ENCODE results near the gene TSSK6.

The TSSK6 gene

DNA sequence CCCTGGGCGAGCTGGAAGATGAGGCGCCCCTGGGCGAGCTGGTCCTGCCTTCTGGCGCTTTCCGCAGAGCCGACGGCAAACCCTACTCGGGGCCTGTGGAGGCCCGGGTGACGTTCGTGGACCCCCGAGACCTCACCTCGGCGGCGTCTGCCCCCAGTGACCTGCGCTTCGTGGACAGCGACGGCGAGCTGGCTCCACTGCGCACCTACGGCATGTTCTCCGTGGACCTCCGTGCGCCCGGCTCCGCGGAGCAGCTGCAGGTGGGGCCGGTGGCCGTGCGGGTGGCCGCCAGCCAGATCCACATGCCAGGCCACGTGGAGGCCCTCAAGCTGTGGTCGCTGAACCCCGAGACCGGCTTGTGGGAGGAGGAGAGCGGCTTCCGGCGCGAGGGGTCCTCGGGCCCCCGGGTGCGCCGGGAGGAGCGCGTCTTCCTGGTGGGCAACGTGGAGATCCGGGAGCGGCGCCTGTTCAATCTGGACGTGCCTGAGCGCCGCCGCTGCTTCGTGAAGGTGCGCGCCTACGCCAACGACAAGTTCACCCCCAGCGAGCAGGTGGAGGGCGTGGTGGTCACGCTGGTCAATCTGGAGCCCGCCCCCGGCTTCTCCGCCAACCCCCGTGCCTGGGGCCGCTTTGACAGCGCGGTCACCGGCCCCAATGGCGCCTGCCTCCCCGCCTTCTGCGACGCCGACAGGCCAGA, 29.1 kb upstream of the TSSK6 start:
- DNase-seq: no peak

DNA sequence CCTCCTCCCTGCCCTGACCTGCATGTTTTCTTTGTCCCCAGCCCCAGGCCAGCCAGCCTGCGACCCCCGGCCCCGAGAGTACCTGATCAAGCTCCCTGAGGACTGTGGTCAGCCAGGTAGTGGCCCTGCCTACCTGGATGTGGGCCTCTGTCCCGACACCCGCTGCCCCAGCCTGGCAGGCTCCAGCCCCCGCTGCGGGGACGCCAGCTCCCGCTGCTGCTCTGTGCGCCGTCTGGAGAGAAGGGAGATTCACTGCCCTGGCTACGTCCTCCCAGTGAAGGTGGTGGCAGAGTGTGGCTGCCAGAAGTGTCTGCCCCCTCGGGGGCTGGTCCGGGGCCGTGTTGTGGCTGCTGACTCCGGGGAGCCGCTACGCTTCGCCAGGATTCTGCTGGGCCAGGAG, 28.3 kb upstream of the TSSK6 start:
- no peak for DNase-seq

DNA sequence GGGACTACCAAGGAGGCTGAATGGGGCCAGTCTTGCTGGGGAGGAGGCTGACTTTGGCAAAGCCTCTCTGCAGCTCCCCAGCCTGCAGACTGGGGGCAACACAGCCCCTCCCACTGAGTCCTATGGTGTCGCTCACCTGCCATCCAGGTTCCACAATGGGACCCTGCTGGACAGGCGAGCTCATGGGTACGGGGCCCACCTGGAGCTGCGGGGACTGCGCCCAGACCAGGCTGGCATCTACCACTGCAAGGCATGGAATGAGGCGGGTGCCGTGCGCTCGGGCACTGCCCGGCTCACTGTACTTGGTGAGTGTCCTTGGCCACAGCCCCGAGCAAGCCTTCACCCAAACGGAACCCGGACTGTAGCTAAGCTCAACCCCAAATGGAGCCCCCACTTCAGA, 27.8 kb upstream of the TSSK6 start:
- DNase-seq: no peak

DNA sequence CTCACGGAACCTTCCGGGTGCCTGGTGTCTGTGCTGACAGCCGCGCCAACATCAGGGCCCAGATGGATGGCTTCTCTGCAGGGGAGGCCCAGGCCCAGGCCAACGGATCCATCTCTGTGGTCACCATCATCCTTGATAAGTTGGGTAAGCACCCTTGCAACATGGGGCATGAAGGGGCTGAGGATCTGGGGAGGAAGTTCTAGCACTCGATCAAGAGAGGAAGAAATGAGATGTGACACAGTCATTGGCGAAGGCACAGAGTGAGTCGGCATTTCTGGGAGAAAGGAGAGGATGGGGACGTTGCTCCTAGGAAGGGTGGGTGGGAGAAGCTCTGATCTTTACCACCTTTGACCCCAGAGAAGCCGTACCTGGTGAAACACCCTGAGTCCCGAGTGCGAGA, 27.2 kb upstream of the TSSK6 start:
- no peak for DNase-seq

DNA sequence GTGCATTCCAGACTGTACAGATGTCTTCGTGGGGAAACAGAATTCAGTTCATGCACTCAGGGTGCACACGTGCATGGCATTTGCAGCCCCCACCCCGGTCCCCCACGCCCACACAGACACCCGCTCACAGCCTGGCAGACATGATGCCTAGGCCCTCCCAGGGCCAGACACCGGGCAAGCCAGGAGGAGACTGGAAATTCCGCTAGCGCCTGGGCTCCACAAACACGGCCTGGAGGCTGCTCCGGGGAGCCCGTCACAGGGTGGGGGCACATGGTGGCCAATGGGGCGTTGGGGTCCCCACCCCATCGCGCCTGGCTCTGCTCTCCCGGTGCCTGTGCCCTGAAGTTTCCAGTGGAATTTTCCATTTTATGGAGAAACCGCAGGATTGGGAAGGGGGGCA, 26.3 kb upstream of the TSSK6 start:
- DNase-seq: no peak

DNA sequence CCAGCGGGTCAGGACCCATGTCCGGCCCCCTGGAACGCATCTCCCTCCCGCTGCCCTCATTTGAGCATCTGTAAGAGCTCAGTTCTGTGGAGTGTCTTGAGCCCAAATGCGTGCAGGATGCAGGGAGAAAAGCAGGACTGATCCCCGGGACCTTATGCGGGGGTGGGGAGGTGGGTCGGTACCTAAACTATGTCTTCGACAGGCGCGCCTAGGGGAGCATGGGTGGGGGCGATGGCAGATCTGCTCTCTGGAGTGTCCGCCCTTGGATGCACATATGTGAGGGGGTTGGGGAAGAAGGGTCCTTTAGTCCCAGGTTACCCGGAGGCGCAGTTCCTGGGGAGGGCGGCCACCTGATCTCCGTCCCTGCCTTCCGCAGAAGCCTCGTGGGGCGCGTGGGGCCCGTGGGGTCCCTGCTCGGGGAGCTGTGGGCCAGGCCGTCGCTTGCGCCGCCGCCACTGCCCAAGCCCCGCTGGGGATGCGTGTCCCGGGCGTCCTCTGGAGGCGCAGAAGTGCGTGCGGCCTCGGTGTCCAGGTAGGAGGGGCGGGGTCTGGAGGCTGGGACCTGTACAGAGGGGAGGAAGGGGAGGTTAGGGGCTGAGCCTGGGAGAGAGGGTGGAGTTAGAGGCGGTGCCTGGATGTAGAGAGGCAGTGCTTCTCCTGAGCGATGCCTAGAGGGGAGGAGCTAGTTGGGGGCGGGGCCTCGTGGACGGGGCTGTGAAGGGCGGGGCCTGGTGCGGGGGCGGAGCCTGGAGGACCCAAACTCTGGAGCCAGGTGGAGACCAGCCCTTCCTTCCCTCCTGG, 25.6 kb upstream of the TSSK6 start:
- DNase-seq: no peak

DNA sequence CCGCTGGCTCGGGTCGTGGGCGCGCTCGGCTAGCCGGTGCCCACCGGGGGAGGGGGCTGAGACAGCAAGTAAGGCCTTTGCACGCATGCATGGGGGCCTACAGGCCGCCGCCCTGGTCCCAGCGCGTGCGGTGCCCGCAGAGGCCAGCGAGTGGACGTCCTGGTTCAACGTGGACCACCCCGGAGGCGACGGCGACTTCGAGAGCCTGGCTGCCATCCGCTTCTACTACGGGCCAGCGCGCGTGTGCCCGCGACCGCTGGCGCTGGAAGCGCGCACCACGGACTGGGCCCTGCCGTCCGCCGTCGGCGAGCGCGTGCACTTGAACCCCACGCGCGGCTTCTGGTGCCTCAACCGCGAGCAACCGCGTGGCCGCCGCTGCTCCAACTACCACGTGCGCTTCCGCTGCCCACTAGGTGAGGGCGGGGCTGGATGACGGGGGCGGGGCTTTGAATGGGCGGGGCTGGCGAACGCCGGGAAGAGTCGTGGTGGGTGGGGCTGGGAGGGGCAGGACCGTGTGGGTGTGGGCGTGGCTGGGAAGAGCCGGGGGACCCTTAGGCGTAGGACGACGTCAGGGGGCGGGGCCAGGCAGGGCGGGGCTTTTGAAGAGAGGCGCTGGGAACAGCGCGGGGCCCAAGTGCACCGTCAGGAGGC, 24.8 kb upstream of the TSSK6 start:
- no peak for DNase-seq

DNA sequence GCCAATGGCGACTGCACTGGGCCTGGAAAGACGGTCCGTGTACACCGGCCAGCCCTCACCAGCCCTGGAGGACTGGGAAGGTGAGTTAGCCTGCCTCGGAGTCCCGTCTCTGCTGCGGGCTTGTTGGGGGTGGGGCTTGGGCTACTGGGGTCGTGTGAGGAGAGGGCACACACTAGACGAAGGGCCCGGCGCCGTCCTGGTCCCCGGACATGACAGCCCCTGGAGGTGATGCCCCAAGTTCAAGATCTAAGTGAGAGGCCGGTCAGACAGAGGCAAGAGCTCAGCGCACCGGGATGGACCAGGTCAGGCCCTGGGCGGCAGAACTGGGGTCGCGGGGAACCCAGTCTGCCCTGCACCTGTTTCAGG, 24.3 kb upstream of the TSSK6 start:
- DNase-seq: no peak

DNA sequence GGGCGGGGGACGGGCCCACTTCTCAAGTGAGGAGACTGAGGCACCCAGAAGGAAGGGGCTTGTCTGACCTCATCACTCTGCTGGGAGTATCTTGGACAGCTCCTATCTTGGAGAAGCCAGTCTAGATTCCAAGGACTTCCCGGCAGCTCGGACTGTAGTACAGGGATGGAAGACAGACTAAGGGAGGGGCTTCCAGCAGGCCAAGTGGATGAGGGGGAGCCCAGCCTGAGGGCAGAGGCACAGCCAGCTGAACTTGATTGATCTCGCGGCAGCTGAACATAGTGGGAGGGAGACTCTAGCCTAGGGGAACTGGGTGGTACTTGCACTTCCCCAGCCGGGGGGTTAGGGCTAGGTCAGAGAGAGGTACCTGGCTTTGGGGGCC, 23.4 kb upstream of the TSSK6 start:
- no peak for DNase-seq

DNA sequence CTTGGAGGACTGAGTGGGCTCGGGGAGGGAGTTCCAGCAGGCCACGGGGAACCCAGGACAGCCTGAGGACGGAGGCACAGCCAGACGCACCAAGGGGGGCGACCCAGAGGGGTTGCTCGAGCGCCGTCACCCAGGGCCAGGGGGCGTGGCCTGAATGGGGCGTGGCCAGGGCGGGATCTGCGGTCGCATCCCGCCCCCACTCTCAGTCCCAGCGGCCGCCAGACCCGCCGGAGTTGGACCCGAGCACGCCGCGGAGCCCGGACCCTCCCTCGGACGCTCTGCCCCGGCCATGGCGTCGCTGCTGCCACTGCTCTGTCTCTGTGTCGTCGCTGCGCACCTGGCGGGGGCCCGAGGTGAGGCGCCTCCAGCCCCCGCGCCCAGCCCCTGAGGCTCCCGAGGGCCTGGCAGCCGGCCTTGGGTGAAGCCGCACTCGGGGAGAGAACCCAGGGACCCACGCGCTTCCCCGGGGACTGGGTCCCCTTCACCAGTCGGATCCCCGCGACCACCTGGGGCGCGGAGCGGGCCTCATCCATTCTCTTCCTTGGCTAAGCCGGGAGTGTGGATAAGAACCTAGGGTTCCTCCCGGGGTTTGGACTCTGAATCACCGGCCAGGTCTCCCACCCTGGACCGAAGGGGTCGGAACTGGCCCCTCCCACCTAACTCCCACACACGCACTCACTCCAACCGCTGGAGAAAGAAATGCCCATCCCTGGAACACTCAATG, 22.9 kb upstream of the TSSK6 start, which contains the start of gene CILP2:
Gene CILP2, plus strand, starts transcription at position 205 of the 724 bp plus-strand sequence. Its CDS starts 85 bp downstream, at position 290.
- DNase-seq: no peak

DNA sequence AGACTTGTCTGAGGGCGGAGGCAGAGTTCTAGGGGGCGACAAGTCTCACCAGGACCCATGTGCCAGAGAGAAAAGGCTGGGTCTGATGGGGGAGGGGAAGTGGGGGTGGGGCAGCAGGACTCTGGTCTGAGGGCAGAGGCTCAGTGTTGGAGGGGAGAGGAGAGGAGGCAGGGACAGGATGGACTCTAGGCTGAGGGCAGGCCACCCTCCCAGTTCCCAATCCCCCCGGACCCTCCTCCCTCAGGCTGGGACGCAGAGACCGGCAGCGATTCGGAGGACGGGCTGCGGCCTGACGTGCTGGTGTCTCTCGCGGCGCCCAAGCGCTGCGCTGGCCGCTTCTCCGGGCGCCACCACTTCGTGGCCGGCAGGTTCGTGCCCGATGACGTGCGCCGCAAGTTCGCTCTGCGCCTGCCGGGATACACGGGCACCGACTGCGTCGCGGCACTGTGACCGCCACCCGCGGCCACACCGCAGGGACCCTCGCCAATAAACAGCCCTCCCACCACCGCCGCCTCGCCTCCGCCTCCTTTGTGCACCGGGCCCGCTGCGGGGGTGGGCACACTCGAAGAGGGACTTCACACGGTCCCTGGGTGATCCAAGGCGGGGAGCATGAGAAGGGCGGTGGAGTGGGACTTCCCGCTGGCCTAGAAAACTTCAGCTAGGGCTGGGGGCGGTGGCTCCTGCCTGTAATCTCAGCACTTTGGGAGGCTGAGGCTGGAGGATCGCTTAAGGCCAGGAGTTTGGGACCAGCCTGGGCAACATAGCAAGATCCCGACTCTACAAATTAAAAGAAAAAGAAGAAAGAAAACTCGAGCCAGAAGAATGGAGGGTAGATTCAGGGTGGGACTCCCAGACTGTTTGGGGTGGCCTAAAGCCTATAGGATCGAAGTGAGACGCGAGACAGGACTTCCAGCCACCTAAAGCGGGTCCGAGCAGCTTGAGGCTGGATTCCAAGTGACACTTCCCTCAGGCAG, 22.0 kb upstream of the TSSK6 start:
- no peak for DNase-seq

DNA sequence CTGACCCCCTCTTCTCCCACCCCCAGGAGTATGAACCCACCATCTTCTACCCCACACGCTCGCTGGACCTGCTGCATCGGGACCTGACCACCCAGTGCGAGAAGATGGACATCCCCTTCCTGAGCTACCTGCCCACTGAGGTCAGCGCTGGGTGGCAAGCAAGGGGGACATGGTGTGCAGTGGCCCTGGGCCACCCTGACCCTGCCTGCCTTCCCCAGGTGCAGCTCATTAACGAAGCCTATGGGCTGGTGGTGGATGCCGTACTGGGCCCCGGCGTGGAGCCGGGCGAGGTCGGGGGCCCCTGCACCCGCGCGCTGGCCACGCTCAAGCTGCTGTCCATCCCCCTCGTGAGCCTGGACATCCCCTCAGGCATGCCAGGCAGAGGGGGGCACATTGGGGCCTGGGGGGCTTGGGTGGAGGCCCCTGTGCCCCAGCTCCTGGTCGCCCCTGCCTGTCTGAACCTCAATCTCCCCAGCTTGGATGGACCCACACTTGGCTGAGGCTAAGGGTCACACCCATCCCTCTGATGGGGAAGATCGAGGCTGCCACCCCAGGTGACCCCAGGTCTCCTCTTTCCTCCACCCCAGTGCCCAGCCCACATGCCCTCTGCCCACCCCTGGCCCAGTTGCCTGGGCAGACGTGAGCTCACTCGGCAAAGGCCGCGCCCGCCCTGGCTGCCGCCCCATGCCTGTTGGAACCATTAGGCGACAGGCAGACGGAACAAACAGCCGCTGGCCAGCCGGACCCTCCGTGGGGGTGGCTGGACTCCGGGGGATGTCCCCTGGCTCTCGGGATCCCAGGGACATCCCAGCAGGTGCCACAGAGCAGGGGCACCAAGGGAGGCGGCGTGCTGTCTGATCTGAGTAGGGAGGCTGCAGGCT, 20.2 kb upstream of the TSSK6 start:
- no peak for DNase-seq

DNA sequence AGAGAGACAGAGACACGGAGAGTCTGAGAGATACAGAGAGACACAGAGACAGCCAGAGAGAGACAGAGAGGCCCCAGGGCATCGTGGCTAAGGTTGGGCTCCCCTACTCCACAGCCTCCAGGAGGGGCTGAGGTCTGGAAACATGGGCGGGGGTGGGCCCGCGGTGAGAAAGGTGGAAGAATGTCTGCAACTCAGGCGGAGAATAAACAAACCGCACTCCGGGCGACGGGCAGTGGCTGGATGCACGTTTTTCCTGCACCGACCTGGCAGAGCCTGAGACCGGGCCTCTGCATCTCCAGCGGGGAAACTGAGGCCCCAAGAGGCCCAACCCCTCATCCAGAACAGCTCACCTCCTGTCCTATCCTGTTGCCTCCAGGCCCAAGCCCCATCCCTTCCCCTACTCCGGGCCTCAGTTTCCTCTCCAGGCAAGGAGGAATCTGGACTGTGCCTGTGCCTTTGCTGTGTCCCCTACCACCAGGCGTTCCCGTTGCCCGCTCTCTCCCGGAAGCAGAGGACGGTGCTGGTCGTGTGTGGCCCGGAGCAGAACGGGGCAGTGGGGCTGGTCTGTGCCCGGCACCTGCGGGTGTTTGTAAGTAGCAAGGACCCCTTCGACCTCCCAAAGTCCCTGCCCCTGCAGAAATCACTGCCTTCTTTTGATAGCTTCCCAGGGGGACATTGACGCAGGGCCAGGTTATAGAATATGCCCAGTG, 19.4 kb upstream of the TSSK6 start:
- DNase-seq: no peak

DNA sequence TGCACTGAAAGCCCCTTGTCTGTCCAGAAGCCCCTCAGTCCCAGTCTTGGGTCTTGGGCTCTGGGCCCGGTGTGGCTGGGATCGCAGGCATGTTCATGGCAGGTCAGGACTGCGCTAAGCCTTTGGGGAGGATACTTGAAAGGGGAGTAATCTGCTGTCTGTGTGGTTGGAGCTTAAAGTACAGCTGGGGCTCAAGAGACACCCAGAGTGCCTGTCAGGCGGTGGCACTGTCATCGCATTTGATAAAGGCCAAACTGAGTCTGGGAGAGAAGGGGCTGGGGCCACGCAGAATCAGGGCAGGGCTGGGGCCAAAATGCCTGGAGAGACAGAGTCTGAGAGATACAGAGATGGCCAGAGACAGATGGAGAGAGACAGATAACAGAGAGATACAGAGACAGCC, 18.5 kb upstream of the TSSK6 start:
- no peak for DNase-seq

DNA sequence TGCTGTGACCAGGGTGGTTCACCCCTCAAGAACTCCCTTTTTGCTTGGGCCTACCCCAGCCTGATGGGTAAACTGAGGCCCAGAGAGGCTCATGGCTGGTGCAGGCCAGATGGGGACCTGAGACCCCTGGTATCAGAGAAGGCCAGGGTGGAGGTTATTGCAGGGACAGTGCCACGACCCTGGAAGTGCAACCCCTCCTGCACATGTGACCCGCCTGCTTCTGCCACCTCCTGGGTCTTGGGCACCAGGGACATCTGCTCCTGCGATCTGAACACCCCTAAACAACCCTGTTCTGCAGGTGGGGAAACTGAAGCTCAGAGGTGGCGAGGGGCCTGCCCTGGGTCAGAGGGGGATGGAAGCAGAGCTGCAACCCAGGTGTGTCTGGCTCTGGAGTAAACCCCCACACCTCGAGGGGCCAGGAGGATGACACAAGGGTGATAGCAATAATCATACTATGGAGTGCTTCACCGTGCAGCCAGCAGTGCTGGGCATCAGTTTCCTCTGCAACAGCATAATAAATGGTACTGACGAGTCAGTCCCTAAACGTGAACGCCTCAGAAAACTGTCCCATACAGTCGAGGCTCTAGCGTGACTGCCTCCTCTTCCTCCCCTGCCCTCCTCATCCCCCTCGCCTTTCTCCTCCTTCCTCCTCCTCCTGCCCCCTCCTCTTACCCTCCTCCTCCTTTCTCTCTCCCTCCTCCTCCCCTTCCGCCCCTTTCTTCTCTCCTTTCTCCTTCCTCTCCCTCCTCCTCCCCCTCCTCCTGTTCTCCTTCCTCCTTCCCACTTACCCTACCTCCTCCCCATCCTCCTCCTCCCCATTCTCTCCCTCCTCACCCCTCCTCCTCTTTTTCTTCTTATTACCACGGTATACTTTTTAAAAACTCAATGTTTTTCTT, 17.7 kb upstream of the TSSK6 start:
- no peak for DNase-seq

DNA sequence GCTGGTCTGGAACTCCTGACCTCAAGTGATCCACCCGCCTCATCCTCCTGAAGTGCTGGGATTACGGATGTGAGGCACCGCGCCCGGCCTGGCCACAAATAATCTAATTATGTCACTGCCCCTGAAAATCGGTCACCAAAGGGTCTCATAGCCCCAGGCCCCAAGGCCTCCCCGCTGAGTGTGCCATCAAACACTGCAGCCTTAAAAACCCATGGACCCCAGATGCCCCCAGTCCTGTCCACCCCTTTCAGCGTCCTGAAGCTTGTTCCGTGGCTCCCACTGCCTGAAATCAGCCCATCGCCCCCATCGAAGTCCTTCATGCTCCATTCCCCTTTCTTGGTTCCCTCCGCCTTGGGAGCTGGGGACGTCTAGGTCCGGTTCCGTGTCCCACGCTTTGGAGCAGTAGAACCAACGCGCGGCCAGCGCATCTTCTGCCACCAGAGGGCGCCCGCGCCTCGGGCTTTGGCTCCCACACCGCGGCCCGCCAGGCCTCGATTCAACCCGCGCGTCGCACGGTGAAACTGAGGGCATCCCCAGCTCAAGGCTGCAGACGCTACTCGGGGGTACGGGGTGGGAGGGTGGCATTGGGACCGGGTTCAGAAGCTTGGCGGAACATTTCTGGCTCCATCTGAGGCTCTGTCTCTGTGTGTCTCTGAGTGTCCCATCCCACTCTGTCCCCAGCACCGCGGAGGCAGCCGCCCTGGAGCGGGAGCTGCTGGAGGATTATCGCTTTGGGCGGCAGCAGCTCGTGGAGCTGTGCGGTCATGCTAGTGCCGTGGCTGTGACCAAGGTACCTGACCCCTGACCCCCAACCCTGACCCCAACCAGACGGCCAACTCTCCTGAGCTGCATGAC, 16.8 kb upstream of the TSSK6 start:
- DNase-seq: peak; percentile 59

DNA sequence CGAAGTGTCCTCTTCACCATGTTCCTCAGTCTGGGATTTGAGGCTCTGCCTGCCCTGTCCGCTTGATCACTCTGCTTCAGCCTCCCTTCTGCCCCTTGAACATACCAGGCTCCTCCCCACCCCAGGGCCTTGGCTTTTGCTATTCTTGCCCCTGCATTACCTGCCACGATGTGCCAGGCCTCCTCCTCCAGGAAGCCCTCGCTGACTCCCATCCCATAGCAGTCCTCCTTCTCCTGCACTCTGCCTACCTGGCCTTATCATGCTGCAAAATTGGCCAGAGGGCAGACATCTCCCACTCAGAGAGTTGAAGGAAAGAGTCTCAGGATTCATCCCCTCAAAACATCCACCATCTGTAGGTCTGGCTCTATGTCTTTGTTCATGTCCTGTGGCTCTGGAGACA, 15.5 kb upstream of the TSSK6 start:
- DNase-seq: no peak

DNA sequence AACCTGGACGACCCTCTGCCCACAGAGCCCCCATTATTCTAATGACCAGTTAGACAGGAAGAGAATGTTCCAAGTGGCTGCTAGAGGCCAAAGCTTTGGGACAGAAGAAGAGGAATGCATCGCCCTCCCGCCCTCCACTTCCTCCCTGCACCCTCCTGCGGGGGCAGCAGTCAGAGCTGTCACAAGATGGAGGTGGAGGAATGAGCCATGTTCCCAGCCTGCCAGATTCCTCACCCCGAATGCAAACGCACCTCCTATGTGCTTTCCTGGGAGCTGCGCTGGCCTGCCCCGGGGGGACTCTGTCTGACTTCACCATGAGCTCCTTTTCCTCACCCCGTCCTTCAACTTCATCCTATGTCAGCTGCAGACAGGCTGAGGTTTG, 15.1 kb upstream of the TSSK6 start:
- DNase-seq: no peak

Data from NCI-H2107 (cell line).